H1 (cell line): Measurements from ENCODE around the gene CREB1. TPM values are rescaled to one million over a fixed set of nuclear protein-coding genes. Genes with fewer than 3 reads are reported as not detected.

Experiments
- CTCF ChIA-PET: fragments of 300-600 bp; sonication (Branson Sonifier 250); formaldehyde crosslinking; loops from one replicate; lab custom pipeline; 2021; ENCODE audit not compliant: partially characterized antibody; lab: Charles Lee
- POLR2A ChIA-PET: fragments of 300-600 bp; sonication (Branson Sonifier 250); formaldehyde crosslinking; loops from one replicate; lab custom pipeline; 2021; ENCODE audit warnings: inconsistent platforms; ENCODE audit not compliant: partially characterized antibody; lab: Charles Lee
- DNase-seq, 2 experiments: peaks; one replicate each; pipeline versions ENCODE4 v3.0.0 to v3.0.0-alpha.2; 2010 to 2022; ENCODE audit warnings: low spot score in 2 of 2, low read depth in 1 of 2, mixed read lengths in 1 of 2
- FAIRE-seq: peaks from 2 replicates; lab custom pipeline; 2011; peaks lifted over from hg19 to GRCh38; lab: Jason Lieb, UNC
- H2AFZ ChIP-seq: 2 replicates; pipeline ENCODE4 v1.8.1; 2012; ENCODE audit warnings: low read length, inconsistent platforms
- H2AK5ac ChIP-seq: 2 replicates; pipeline ENCODE4 v1.6.1; 2013; ENCODE audit warnings: low read depth, low read length
- H2BK120ac ChIP-seq: replicated peaks from 2 replicates; pipeline ENCODE3; 2013; ENCODE audit warnings: low read depth, low read length, inconsistent platforms
- H2BK12ac ChIP-seq: 2 replicates; pipeline ENCODE4 v1.6.1; 2013; ENCODE audit warnings: low read depth, low read length
- H2BK15ac ChIP-seq: 2 replicates; pipeline ENCODE4 v1.6.1; 2013; ENCODE audit warnings: low read length
- H2BK20ac ChIP-seq: 2 replicates; pipeline ENCODE4 v1.6.1; 2013; ENCODE audit warnings: low read length
- H2BK5ac ChIP-seq: 2 replicates; pipeline ENCODE4 v1.6.1; 2013; ENCODE audit warnings: low read depth, low read length
- H3K14ac ChIP-seq: 2 replicates; pipeline ENCODE4 v1.6.1; 2013; ENCODE audit warnings: inconsistent platforms; ENCODE audit not compliant: insufficient read length
- H3K18ac ChIP-seq: 2 replicates; pipeline ENCODE4 v1.6.1; 2013; ENCODE audit warnings: low read length; ENCODE audit errors: extremely low read depth
- H3K23ac ChIP-seq: 2 replicates; pipeline ENCODE4 v1.6.1; 2013; ENCODE audit warnings: inconsistent platforms; ENCODE audit not compliant: insufficient read length
- H3K23me2 ChIP-seq: 2 replicates; pipeline ENCODE4 v1.6.1; 2013; ENCODE audit warnings: low read depth, low read length
- H3K27ac ChIP-seq: 2 replicates; pipeline ENCODE4 v1.6.1; 2011; ENCODE audit warnings: low read depth, low read length, inconsistent platforms
- H3K27me3 ChIP-seq, 4 experiments: replicated peaks in 1 of 4; 1 replicate in 1 of 4; 2 replicates in 3 of 4; pipeline versions ENCODE4 v1.6.1 to v1.8.1; 2011 to 2013; ENCODE audit warnings: low read length in 3 of 4, mild to moderate bottlenecking in 3 of 4, inconsistent platforms in 2 of 4, mixed read lengths in 2 of 4, moderate library complexity in 1 of 4; ENCODE audit not compliant: control insufficient read depth in 3 of 4, insufficient read depth in 3 of 4; ENCODE audit errors: extremely low read depth in 1 of 4
- H3K36me3 ChIP-seq, 4 experiments: 2 replicates each; pipeline versions ENCODE4 v1.6.1 to v1.8.1; 2011 to 2013; ENCODE audit warnings: mild to moderate bottlenecking in 4 of 4, low read length in 3 of 4, moderate library complexity in 2 of 4, control low read depth in 1 of 4, inconsistent platforms in 1 of 4; ENCODE audit not compliant: insufficient read depth in 4 of 4, control insufficient read depth in 2 of 4
- H3K4ac ChIP-seq: replicated peaks from 2 replicates; pipeline ENCODE3; 2013; ENCODE audit warnings: low read length, low read depth, mixed read lengths, inconsistent platforms; ENCODE audit not compliant: insufficient read length
- H3K4me1 ChIP-seq, 4 experiments: replicated peaks in 1 of 4; 1 replicate in 1 of 4; 2 replicates in 3 of 4; pipeline versions ENCODE4 v1.6.1 to v1.8.1; 2011 to 2013; ENCODE audit warnings: low read length in 3 of 4, inconsistent platforms in 2 of 4, mixed read lengths in 1 of 4; ENCODE audit not compliant: insufficient read depth in 4 of 4, control insufficient read depth in 3 of 4
- H3K4me2 ChIP-seq, 2 experiments: 2 replicates each; pipeline versions ENCODE4 v1.6.1 to v1.8.1; 2011 to 2013; ENCODE audit warnings: low read depth in 2 of 2, low read length in 2 of 2, control low read depth in 1 of 2, inconsistent platforms in 1 of 2, mild to moderate bottlenecking in 1 of 2; ENCODE audit not compliant: insufficient read depth in 1 of 2
- H3K4me3 ChIP-seq, 4 experiments: fragments of 200-600, 300-600 bp in 1 of 4; sonication (generic), shearing (Covaris generic), sonication (Bioruptor Twin) in 1 of 4; 2 replicates each; pipeline versions ENCODE4 v1.5.1 to v1.8.1; 2011 to 2016; ENCODE audit warnings: low read length in 4 of 4, low read depth in 3 of 4, control low read depth in 2 of 4, inconsistent platforms in 2 of 4, mild to moderate bottlenecking in 2 of 4, mixed read lengths in 1 of 4, moderate library complexity in 1 of 4; ENCODE audit not compliant: insufficient read depth in 2 of 4; ENCODE audit errors: extremely low read depth in 1 of 4
- H3K56ac ChIP-seq: replicated peaks from 2 replicates; pipeline ENCODE3; 2013; ENCODE audit warnings: low read depth, mild to moderate bottlenecking, mixed read lengths, low read length, inconsistent platforms; ENCODE audit not compliant: insufficient read length
- H3K79me1 ChIP-seq: 2 replicates; pipeline ENCODE4 v1.6.1; 2013; ENCODE audit warnings: low read depth, low read length, control low read depth
- H3K79me2 ChIP-seq, 2 experiments: 2 replicates each; pipeline versions ENCODE4 v1.6.1 to v1.8.1; 2012 to 2013; ENCODE audit warnings: low read length in 2 of 2, mild to moderate bottlenecking in 2 of 2, inconsistent platforms in 1 of 2; ENCODE audit not compliant: insufficient read depth in 2 of 2, control insufficient read depth in 1 of 2
- H3K9ac ChIP-seq, 4 experiments: replicated peaks in 1 of 4; 1 replicate in 1 of 4; 2 replicates in 3 of 4; pipeline versions ENCODE4 v1.6.1 to v1.8.1; 2011 to 2013; ENCODE audit warnings: low read depth in 3 of 4, low read length in 3 of 4, control low read depth in 2 of 4, mild to moderate bottlenecking in 2 of 4, moderate library complexity in 2 of 4, inconsistent platforms in 1 of 4; ENCODE audit errors: extremely low read depth in 1 of 4
- H3K9me3 ChIP-seq, 2 experiments: 2 replicates each; pipeline versions ENCODE4 v1.6.1 to v1.8.1; 2012 to 2013; ENCODE audit warnings: mild to moderate bottlenecking in 2 of 2, moderate library complexity in 2 of 2, control low read depth in 1 of 2, inconsistent platforms in 1 of 2, low read depth in 1 of 2, low read length in 1 of 2, mixed read lengths in 1 of 2; ENCODE audit not compliant: insufficient read depth in 2 of 2
- H4K20me1 ChIP-seq, 2 experiments: replicated peaks in 1 of 2; 2 replicates each; pipeline versions ENCODE3 to v1.8.1; 2011 to 2013; ENCODE audit warnings: inconsistent platforms in 2 of 2, low read length in 2 of 2, mild to moderate bottlenecking in 1 of 2; ENCODE audit not compliant: insufficient read depth in 2 of 2, control insufficient read depth in 1 of 2
- H4K5ac ChIP-seq: 2 replicates; pipeline ENCODE4 v1.6.1; 2013; ENCODE audit warnings: low read length, low read depth, mixed read lengths, inconsistent platforms; ENCODE audit not compliant: insufficient read length
- H4K8ac ChIP-seq: 2 replicates; pipeline ENCODE4 v1.8.0; 2013; ENCODE audit warnings: mild to moderate bottlenecking, moderate library complexity, low read length, inconsistent platforms; ENCODE audit not compliant: insufficient read depth; ENCODE audit errors: extremely low read depth
- H4K91ac ChIP-seq: replicated peaks from 2 replicates; pipeline ENCODE3; 2013; ENCODE audit warnings: low read length, mixed read lengths, inconsistent platforms; ENCODE audit not compliant: insufficient read length
- CHD1 ChIP-seq: IDR thresholded peaks from 2 replicates; pipeline ENCODE4 v1.6.1; 2012; ENCODE audit warnings: low read depth, low read length, improper control_type of control experiment
- EZH2 ChIP-seq: fragments of 200-600 bp; sonication (generic); IDR thresholded peaks from 2 replicates; pipeline ENCODE4 v1.7.1; 2012; ENCODE audit warnings: low read depth, mild to moderate bottlenecking, moderate library complexity, low read length, inconsistent platforms; ENCODE audit not compliant: severe bottlenecking
- HDAC6 ChIP-seq: IDR thresholded peaks from one replicate; pipeline ENCODE4 v1.7.1; 2012; ENCODE audit warnings: low read depth, mild to moderate bottlenecking, inconsistent platforms, low read length, moderate library complexity
- JUN ChIP-seq: IDR thresholded peaks from 2 replicates; pipeline ENCODE4 v1.6.1; 2011; ENCODE audit warnings: low read depth, mild to moderate bottlenecking, improper control_type of control experiment, low read length
- JUND ChIP-seq: IDR thresholded peaks from 2 replicates; pipeline ENCODE4 v1.6.1; 2011; ENCODE audit warnings: mild to moderate bottlenecking, improper control_type of control experiment, low read length
- KDM4A ChIP-seq: IDR thresholded peaks from one replicate; pipeline ENCODE4 v1.7.1; 2012; ENCODE audit warnings: low read depth, mild to moderate bottlenecking, moderate library complexity, low read length, inconsistent platforms; ENCODE audit not compliant: severe bottlenecking
- MAFK ChIP-seq: IDR thresholded peaks from 2 replicates; pipeline ENCODE4 v1.6.1; 2012; ENCODE audit warnings: low read depth, mild to moderate bottlenecking, improper control_type of control experiment, low read length
- POU5F1 ChIP-seq: IDR thresholded peaks from 2 replicates; pipeline ENCODE4 v1.6.1; 2011; ENCODE audit warnings: low read depth, mild to moderate bottlenecking, low read length, moderate library complexity
- SIX5 ChIP-seq: IDR thresholded peaks from 2 replicates; pipeline ENCODE4 v1.6.1; 2011; ENCODE audit warnings: mild to moderate bottlenecking, low read depth, low read length
- TCF12 ChIP-seq: IDR thresholded peaks from 2 replicates; pipeline ENCODE4 v1.6.1; 2011; ENCODE audit warnings: low read depth, mild to moderate bottlenecking, low read length
- TEAD4 ChIP-seq: IDR thresholded peaks from 2 replicates; pipeline ENCODE4 v1.6.1; 2012; ENCODE audit warnings: low read depth, low read length, inconsistent platforms, mixed read lengths
- YY1 ChIP-seq: IDR thresholded peaks from 2 replicates; pipeline ENCODE4 v1.6.1; 2011; ENCODE audit warnings: low read depth, mild to moderate bottlenecking, low read length
- ZNF274 ChIP-seq: IDR thresholded peaks from 2 replicates; pipeline ENCODE4 v1.7.0; 2012; ENCODE audit warnings: low read length, borderline replicate concordance; ENCODE audit errors: extremely low read depth
- WGBS, 2 experiments: shearing (Covaris generic) in 1 of 2; methylation state at CpG; one replicate each; pipeline versions ENCODE4 v1.1.6 to v1.1.7; 2013 to 2015; ENCODE audit warnings: low lambda C conversion rate in 2 of 2, mixed read lengths in 2 of 2, inconsistent platforms in 1 of 2, low coverage in 1 of 2, missing lambda C conversion rate in 1 of 2; ENCODE audit not compliant: insufficient replicate concordance in 2 of 2, insufficient coverage in 1 of 2, insufficient read length in 1 of 2; ENCODE audit errors: extremely low coverage in 1 of 2, missing lambda C conversion rate in 1 of 2; 5-methylcytosine and 5-hydroxymethylcytosine counted together
- polyA plus RNA-seq, 7 experiments: library from polyadenylated mRNA; depleted of rRNA in 3 of 7; stranded (reverse) in 5 of 7; unstranded in 2 of 7; fragments of >200 nt in 5 of 7; fragments of 200-250 nt in 2 of 7; gene quantifications; 1 replicate in 5 of 7; 2 replicates in 1 of 7; 4 replicates in 1 of 7; pipeline versions ENCODE4 v1.2.1 to v1.2.3, GENCODE V29; 2011 to 2013; ENCODE audit warnings: missing spikeins in 2 of 7, mixed read lengths in 2 of 7
- total RNA-seq: library from RNA; stranded (reverse); fragmentation: NEBNext Ultra II Directional; extraction: Animal tissue kit (Norgen Biotek cat#: 25700); gene quantifications from 2 replicates; pipeline ENCODE4 v1.2.1, GENCODE V29; 2021
- TF ChIP-seq, protein P1 (sequence below): IDR thresholded peaks from 2 replicates; pipeline ENCODE4 v1.6.1; 2011; ENCODE audit warnings: low read depth, mild to moderate bottlenecking, low read length; ENCODE audit not compliant: insufficient read depth

CREB1 gene
- total and polyA plus RNA-seq, 2 of the 8 experiments (the other 6 are each of a cell fraction or from before 2014, with no cell fraction given), result 46.3 to 99.0 TPM

- Histone ChIP-seq H2BK120ac (no peak overlapping the region), H3K36me3 (no peaks in the 10 kb centered on the region), H3K9me3 (no peaks in the 10 kb centered on the region), H3K79me2 (no peaks in the 10 kb centered on the region), H2BK15ac (no peak overlapping the region), H2BK12ac (no peak overlapping the region), H3K18ac (no peak overlapping the region), H3K4ac (no peak overlapping the region), H3K4me1 (no peaks in the 10 kb centered on the region), H3K27ac (no peak overlapping the region), H3K4me3 (no peak overlapping the region), H3K79me1 (no peaks in the 10 kb centered on the region), H3K14ac (no peak overlapping the region), H3K23ac (no peak overlapping the region), H4K8ac (no peak overlapping the region), H4K20me1 (no peaks in the 10 kb centered on the region), H4K5ac (no peak overlapping the region), H3K27me3 (no peaks in the 10 kb centered on the region), H2AFZ (no peak overlapping the region), H2BK20ac (no peak overlapping the region), H2BK5ac (no peak overlapping the region), H4K91ac (no peak overlapping the region), H3K56ac (no peak overlapping the region), H2AK5ac (no peak overlapping the region), H3K9ac (no peak overlapping the region), H3K23me2 (no peaks in the 10 kb centered on the region), H3K4me2 (no peak overlapping the region)
- DNase-seq, result no peak
- ChIA-PET CTCF (interaction anchor here (1.0 kb wide), 1 partner anchor 15 kb away, joined by 3 read pairs; no protein-coding TSS in a partner anchor), POLR2A (no interaction called here)
- no peak for FAIRE-seq
- 79% methylated on average over 3 of the region's 5 CpGs; no CpG with 5 or more reads in 1 of the 2 experiments for WGBS, 2 experiments
- TF ChIP-seq JUN (no peak), YY1 (no peak), HDAC6 (no peak), MAFK (no peak), POU5F1 (no peak), ZNF274 (no peak), CHD1 (no peak), SIX5 (no peak), KDM4A (no peak), EZH2 (no peak), TEAD4 (no peak), TCF12 (no peak), JUND (no peak)
- TF ChIP-seq, protein P1, sequence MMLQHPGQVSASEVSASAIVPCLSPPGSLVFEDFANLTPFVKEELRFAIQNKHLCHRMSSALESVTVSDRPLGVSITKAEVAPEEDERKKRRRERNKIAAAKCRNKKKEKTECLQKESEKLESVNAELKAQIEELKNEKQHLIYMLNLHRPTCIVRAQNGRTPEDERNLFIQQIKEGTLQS, result no peak
These were observed 42.0 kb upstream of the CREB1 start for GRCh38 chr2:207487650-207488311.
